Measurements from ENCODE around the gene IFI35. TPM values are rescaled to one million over a fixed set of nuclear protein-coding genes. Genes with fewer than 3 reads are reported as not detected.
A peak's percentile ranks its signal among the peaks of the same experiment; 100 is the strongest.
"Not testable (repeated sequence)": the region's sequence is repeated elsewhere in the genome, so short reads cannot be mapped to it uniquely, and the experiment has no call there.

IFI35 gene
- total and polyA plus RNA-seq, 9 of the 15 experiments (the other 6 are each of a cell fraction or from before 2014, with no cell fraction given): 4.4 to 13.1 (median 10.2) TPM

GRCh38 chr17:43053008-43053407, 46.4 kb downstream of the IFI35 start:
- in situ Hi-C loops (cut with MboI); H3K27ac ChIP-seq (ENCODE audit: extremely low read depth, low read depth, low read length); H3K9me3 ChIP-seq (replicated peaks; ENCODE audit: control insufficient read depth, insufficient read depth, low read depth, low read length); ATAC-seq; FAIRE-seq; BruUV-seq (replicated peaks); DNase-seq (ENCODE audit: extremely low read depth in 1 of 4, low spot score in 3 of 4); H3K4me2 ChIP-seq (ENCODE audit: insufficient read depth, low read length); intact Hi-C loops (cut with micrococcal nuclease); CTCF ChIA-PET (ENCODE audit: low intra/inter-chr PET ratio); H3K27me3 ChIP-seq (ENCODE audit: control insufficient read depth in 2 of 2, insufficient read depth in 2 of 2, low read length in 2 of 2); H3K9me1 ChIP-seq (ENCODE audit: control insufficient read depth, insufficient read depth, low read length); POLR2A ChIA-PET; H3K9ac ChIP-seq (ENCODE audit: insufficient read depth in 1 of 2, low read depth in 2 of 2, low read length in 2 of 2); H2AFZ ChIP-seq (ENCODE audit: low read depth, low read length); H3K79me2 ChIP-seq (ENCODE audit: control insufficient read depth, insufficient read depth, low read length); H4K20me1 ChIP-seq (replicated peaks; ENCODE audit: control insufficient read depth, insufficient read depth, low read length); H3K4me3 ChIP-seq; H3K4me1 ChIP-seq (replicated peaks in 1 of 2; ENCODE audit: control insufficient read depth in 2 of 2, insufficient read depth in 2 of 2, low read length in 2 of 2): not testable (repeated sequence)
- H3K36me3 ChIP-seq (ENCODE audit: control insufficient read depth, insufficient read depth, low read length): peaks cover 73% of the 10 kb centered on the region
- WGBS (ENCODE audit: insufficient coverage, low coverage, missing lambda C conversion rate): 100% methylated on average over 7 of the region's 7 CpGs

- Histone ChIP-seq H3K27ac (ENCODE audit: extremely low read depth, low read depth, low read length) (no peak overlapping the region), H4K20me1 (replicated peaks; ENCODE audit: control insufficient read depth, insufficient read depth, low read length) (no peaks in the 10 kb centered on the region), H3K4me2 (ENCODE audit: insufficient read depth, low read length) (no peak overlapping the region), H3K9ac (ENCODE audit: insufficient read depth in 1 of 2, low read depth in 2 of 2, low read length in 2 of 2) (no peak overlapping the region), H3K9me1 (ENCODE audit: control insufficient read depth, insufficient read depth, low read length) (no peaks in the 10 kb centered on the region), H2AFZ (ENCODE audit: low read depth, low read length) (no peak overlapping the region), H3K27me3 (ENCODE audit: control insufficient read depth in 2 of 2, insufficient read depth in 2 of 2, low read length in 2 of 2) (no peaks in the 10 kb centered on the region), H3K4me1 (replicated peaks in 1 of 2; ENCODE audit: control insufficient read depth in 2 of 2, insufficient read depth in 2 of 2, low read length in 2 of 2) (no peaks in the 10 kb centered on the region), H3K9me3 (replicated peaks; ENCODE audit: control insufficient read depth, insufficient read depth, low read depth, low read length) (no peaks in the 10 kb centered on the region), H3K36me3 (ENCODE audit: control insufficient read depth, insufficient read depth, low read length) (peaks cover 69% of the 10 kb centered on the region), H3K79me2 (ENCODE audit: control insufficient read depth, insufficient read depth, low read length) (no peaks in the 10 kb centered on the region), H3K4me3 (no peak overlapping the region)
- 100% methylated on average over 7 of the region's 7 CpGs for WGBS (ENCODE audit: insufficient coverage, low coverage, missing lambda C conversion rate)
- POLR2A ChIA-PET: no interaction called here
- no peak for FAIRE-seq
- intact Hi-C loops (cut with micrococcal nuclease) (no loop called here), in situ Hi-C loops (cut with MboI) (no loop called here)
- no TSS peak for BruUV-seq (replicated peaks)
- CTCF ChIA-PET (ENCODE audit: low intra/inter-chr PET ratio): no interaction called here
- no peak for TF ChIP-seq KDM5B (IDR thresholded peaks at IDR 0.05; ENCODE audit: insufficient replicate concordance, low read depth, low read length)
- no peak for TF ChIP-seq MTA3 (IDR thresholded peaks at IDR 0.05; ENCODE audit: borderline replicate concordance)
- TF ChIP-seq ZBTB49 (CRISPR knock-in tag; IDR thresholded peaks at IDR 0.05; ENCODE audit: borderline replicate concordance): no peak
- no peak for TF ChIP-seq ZFX (CRISPR knock-in tag; IDR thresholded peaks at IDR 0.05)
- peak; percentile 69 for TF ChIP-seq RBM25 (IDR thresholded peaks at IDR 0.05; ENCODE audit: low read depth, low read length, severe bottlenecking)
- TF ChIP-seq SMAD4 (CRISPR knock-in tag; conservative IDR thresholded peaks at IDR 0.05): no peak
- ATAC-seq: no peak
- DNase-seq (ENCODE audit: extremely low read depth in 1 of 4, low spot score in 3 of 4): no peak
These were observed 49.5 kb downstream of the IFI35 start for GRCh38 chr17:43056051-43056450.
